ENCODE measurements around the gene DNM3. TPM values are rescaled to one million over a fixed set of nuclear protein-coding genes. Genes with fewer than 3 reads are reported as not detected.

DNM3 gene
- total and polyA plus RNA-seq, 10 of the 15 experiments (the other 5 are each of a cell fraction or from before 2014, with no cell fraction given), result 0.03 to 1.5 (median 0.08) TPM; not detected in 3

DNA sequence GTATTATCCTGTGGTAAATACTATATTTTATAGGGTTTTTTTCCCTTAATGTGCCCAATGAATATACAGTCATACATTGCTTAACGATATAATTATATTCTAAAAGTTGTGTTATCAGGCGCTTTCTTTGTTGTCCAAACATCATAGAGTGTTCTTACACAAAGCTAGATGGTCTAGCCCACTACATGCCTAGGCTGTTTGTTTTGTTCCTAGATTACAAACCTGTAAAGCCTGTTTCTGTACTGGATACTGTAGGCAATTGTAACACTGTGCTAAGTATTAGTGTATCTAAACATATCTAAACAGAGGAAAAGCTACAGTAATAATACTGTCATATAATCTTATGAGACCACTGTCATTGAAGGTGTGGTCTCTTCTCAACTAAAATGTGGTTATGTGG, 336.6 kb downstream of the DNM3 start:
- WGBS (ENCODE audit: insufficient coverage, insufficient replicate concordance, low lambda C conversion rate, missing lambda C conversion rate), result 85% methylated on average over 2 of the region's 2 CpGs
- Histone ChIP-seq H3K9ac (ENCODE audit: control insufficient read depth, insufficient read depth, low read length) (no peak overlapping the region), H3K4me2 (ENCODE audit: control insufficient read depth, insufficient read depth) (no peak overlapping the region), H4K20me1 (ENCODE audit: control insufficient read depth, insufficient read depth) (no peaks in the 10 kb centered on the region), H3K4me3 (no peak overlapping the region), H3K9me3 (replicated peaks; ENCODE audit: control insufficient read depth, insufficient read depth, low read length) (no peaks in the 10 kb centered on the region), H3K27me3 (replicated peaks in 1 of 2; ENCODE audit: control insufficient read depth in 2 of 2, insufficient read depth in 2 of 2, low read length in 1 of 2) (no peaks in the 10 kb centered on the region), H3K27ac (ENCODE audit: control insufficient read depth, insufficient read depth) (no peak overlapping the region), H3K79me2 (ENCODE audit: control insufficient read depth, insufficient read depth, low read length) (peaks cover 1% of the 10 kb centered on the region), H2AFZ (ENCODE audit: control insufficient read depth, low read depth, low read length) (no peak overlapping the region), H3K36me3 (ENCODE audit: control insufficient read depth in 2 of 2, insufficient read depth in 2 of 2, low read length in 1 of 2) (no peaks in the 10 kb centered on the region), H3K4me1 (ENCODE audit: control insufficient read depth, insufficient read depth, low read length) (peaks cover 14% of the 10 kb centered on the region)
- ATAC-seq, result no peak
- in situ Hi-C loops (cut with MboI) (no loop called here), intact Hi-C loops (cut with micrococcal nuclease; ENCODE audit: unreplicated experiment) (no loop called here)
- BruUV-seq (replicated peaks), result no TSS peak
- SMC1A ChIA-PET (ENCODE audit: uncharacterized antibody, unreplicated experiment), result interaction anchor here (0.6 to 10.6 kb wide), 7 partner anchors 23 to 222 kb away, joined by 3 to 130 read pairs (median 9); no protein-coding TSS in a partner anchor
- POLR2A ChIA-PET, result no interaction called here
- DNase-seq (ENCODE audit: low read depth, low spot score), result no peak
- no peak for FAIRE-seq
- CTCF ChIA-PET, result interaction anchor here (1.5 to 2.0 kb wide), 4 partner anchors 13 to 221 kb away, joined by 3 to 11 read pairs (median 6); no protein-coding TSS in a partner anchor
- TF ChIP-seq RBBP5 (conservative IDR thresholded peaks at IDR 0.05), result no peak
- no peak for TF ChIP-seq RFX5 (IDR thresholded peaks at IDR 0.05; ENCODE audit: low read depth, low read length)
- no peak for TF ChIP-seq NFIC (IDR thresholded peaks at IDR 0.05; ENCODE audit: low read depth, low read length)
- TF ChIP-seq, protein P1, sequence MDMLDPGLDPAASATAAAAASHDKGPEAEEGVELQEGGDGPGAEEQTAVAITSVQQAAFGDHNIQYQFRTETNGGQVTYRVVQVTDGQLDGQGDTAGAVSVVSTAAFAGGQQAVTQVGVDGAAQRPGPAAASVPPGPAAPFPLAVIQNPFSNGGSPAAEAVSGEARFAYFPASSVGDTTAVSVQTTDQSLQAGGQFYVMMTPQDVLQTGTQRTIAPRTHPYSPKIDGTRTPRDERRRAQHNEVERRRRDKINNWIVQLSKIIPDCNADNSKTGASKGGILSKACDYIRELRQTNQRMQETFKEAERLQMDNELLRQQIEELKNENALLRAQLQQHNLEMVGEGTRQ (IDR thresholded peaks at IDR 0.05; ENCODE audit: borderline replicate concordance, low read depth, low read length), result no peak
- no peak for TF ChIP-seq CHD1 (IDR thresholded peaks at IDR 0.05; ENCODE audit: low read depth, low read length)
- no peak for TF ChIP-seq NFYB (IDR thresholded peaks at IDR 0.05; ENCODE audit: insufficient read depth, low read depth, low read length)
- TF ChIP-seq SREBF2 (IDR thresholded peaks at IDR 0.05; ENCODE audit: low read length), result no peak
- no peak for TF ChIP-seq MTA2 (IDR thresholded peaks at IDR 0.05; ENCODE audit: low read depth)
- RAD21 ChIA-PET (ENCODE audit: unreplicated experiment), result interaction anchor here (1.2 to 9.1 kb wide), 2 partner anchors 167 to 217 kb away, joined by 3 to 180 read pairs; no protein-coding TSS in a partner anchor

Measured in GM12878 (cell line).